Glomerular visceral epithelial cell (primary cell): ENCODE measurements around the gene DROSHA.
A peak's percentile ranks its signal among the peaks of the same experiment; 100 is the strongest.
"Not testable (repeated sequence)": the region's sequence is repeated elsewhere in the genome, so short reads cannot be mapped to it uniquely, and the experiment has no call there.

Experiments used
- DNase-seq: peaks from one replicate; pipeline ENCODE4 v3.0.0-alpha.2; 2016; ENCODE audit errors: extremely low spot score

DROSHA gene

DNA sequence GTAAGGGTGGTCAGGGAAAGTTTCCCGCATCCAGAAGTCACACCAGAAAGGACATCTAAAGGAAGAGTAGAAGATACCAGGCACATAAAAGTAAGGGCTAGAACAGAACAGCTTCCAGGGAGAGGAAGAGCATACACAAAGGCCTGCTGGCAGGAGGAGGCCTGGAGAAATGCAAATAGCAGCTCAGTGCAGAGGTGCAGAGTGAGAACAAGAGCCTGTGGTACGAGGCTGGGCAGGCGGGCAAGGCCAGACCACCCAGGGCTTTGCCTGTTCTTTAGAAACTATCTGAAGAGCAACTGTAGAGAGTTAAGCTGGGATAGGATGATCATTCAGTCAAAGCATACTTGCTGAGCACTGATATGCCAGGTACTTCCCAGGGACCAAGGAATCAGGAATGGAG lies 115.3 kb downstream of the DROSHA start:
- DNase-seq: no peak

- no peak for DNase-seq
These were observed 115.9 kb downstream of the DROSHA start for GRCh38 chr5:31415960-31416359.

DNA sequence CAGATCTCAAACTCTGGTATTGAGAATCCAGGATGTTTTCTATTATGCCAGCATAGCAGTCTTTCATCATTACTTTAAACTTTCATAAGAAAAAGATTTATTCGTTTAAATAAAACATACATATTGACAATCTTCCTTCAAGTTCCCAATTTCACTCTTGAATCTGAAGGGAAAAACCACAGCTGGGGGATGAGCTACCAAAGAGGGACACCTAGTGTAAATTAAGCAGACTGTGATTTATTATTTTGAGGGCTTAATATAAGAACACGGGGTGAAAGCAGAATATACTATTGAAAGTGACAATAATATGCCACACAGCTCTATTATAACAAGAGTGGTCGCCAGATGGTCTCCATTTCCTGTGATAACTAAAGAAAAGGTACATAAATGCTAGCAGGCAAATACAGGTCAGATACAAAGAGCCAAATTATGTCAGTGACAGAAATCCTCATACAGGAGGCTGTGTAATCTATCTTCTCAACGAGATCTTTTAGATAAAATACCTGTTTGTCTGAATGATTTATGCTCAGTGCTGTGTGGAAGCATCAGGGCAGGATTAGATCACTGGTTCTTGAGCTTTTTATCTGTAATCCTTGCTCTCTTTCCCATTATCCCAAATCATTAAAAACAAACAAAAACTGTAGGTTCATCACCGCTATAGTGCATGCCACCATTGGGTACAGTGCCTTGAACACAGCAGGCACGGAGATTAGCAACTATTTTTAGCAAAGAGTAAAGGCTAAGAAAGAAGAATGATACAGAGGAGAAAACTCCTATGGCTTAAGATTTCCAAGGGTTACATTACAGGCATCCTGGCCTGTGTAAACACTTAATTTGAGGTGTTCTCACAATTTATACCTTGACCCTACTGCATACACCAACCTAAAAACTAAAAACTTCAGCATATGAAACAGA lies 116.6 kb downstream of the DROSHA start:
- DNase-seq: no peak

GRCh38 chr5:31413030-31413812 lies 118.7 kb downstream of the DROSHA start:
- no peak for DNase-seq

- no peak for DNase-seq
These were observed 119.6 kb downstream of the DROSHA start for GRCh38 chr5:31412324-31412723.

GRCh38 chr5:31410089-31410488 lies 121.8 kb downstream of the DROSHA start:
- no peak for DNase-seq

GRCh38 chr5:31408814-31409213 lies 123.1 kb downstream of the DROSHA start:
- DNase-seq: peak; percentile 41

GRCh38 chr5:31407921-31408693 lies 123.8 kb downstream of the DROSHA start:
- no peak for DNase-seq

GRCh38 chr5:31404325-31404724 lies 127.6 kb downstream of the DROSHA start:
- no peak for DNase-seq

- no peak for DNase-seq
These were observed 130.2 kb downstream of the DROSHA start for GRCh38 chr5:31401691-31402090.

- DNase-seq: no peak
These were observed 133.9 kb downstream of the DROSHA start for GRCh38 chr5:31397926-31398557.

DNA sequence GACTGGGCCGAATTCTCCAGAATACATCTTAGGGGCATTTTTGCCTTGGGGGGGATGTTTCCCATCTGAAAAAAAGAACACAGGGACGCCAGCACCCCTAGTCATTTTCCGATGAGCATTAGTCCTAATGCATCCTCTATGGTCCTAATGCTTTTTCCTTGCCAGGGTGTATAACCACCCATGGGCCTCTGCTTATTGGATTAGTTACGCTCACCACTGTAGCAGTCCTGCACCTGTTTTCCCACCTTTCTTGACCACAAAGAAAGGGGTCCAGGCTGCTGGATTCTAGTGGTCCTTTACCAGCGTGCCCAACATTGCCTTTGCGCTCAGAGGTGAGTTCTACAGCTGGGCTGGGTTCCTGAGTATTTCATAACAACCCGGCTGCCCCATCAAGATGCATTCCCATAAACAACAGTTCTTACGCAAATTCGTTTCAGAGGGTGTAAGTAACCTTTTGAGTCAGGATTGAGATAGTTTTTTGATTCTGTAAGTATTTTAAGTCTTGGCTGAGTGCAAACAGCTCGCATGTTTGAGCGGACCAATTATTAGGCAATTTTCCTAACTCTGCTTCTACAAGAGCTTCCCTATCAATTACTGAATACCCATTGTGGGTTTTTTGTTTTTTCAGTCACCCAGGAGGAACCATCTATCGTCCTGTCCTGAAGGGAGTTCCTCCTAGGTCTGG lies 135.1 kb downstream of the DROSHA start:
- DNase-seq: no peak

- DNase-seq: not testable (repeated sequence)
These were observed 136.3 kb downstream of the DROSHA start for GRCh38 chr5:31395450-31396045.

DNA sequence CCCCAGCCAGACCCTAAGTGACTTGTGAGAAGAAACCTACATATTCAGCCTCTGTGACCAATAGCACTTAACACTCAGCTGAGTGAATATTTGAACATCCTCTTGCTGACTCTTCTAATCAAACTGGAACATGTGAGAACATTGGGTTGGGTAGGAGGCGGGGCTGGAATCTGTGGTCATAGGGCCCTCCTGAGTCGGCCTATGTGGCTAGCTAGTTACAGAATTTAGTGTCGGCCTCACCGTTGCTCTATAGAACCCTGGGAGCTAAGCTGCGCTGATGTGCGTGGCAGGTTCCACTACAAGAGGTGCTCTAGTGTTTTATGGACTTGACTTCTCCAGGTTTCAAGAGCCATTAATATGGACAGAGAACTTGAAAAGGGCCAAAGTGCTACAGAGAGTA lies 138.8 kb downstream of the DROSHA start:
- DNase-seq: no peak

- DNase-seq: no peak
These were observed 139.8 kb downstream of the DROSHA start for GRCh38 chr5:31392061-31392460.

DNA sequence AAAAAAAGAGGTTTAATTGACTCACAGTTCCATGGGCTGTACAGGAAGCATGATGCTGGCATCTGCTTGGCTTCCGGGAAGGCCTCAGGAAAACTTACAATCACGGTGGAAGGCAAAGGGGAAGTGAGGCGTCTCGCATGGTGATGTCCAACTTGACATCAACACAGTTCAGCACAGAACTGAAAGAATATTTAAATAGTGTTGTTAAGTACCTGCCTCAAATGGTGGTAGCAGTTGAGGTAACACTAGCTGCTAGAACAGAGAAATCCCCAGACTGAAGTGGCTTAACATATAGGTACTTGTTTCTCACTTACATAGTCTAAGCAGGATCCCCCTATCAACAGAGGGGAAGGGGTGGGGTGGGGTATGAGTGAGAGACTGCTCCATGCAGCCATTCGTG lies 141.6 kb downstream of the DROSHA start:
- DNase-seq: no peak

- DNase-seq: no peak
These were observed 145.9 kb downstream of the DROSHA start for GRCh38 chr5:31385774-31386537.

- DNase-seq: no peak
These were observed 148.2 kb downstream of the DROSHA start for GRCh38 chr5:31383734-31384133.

DNA sequence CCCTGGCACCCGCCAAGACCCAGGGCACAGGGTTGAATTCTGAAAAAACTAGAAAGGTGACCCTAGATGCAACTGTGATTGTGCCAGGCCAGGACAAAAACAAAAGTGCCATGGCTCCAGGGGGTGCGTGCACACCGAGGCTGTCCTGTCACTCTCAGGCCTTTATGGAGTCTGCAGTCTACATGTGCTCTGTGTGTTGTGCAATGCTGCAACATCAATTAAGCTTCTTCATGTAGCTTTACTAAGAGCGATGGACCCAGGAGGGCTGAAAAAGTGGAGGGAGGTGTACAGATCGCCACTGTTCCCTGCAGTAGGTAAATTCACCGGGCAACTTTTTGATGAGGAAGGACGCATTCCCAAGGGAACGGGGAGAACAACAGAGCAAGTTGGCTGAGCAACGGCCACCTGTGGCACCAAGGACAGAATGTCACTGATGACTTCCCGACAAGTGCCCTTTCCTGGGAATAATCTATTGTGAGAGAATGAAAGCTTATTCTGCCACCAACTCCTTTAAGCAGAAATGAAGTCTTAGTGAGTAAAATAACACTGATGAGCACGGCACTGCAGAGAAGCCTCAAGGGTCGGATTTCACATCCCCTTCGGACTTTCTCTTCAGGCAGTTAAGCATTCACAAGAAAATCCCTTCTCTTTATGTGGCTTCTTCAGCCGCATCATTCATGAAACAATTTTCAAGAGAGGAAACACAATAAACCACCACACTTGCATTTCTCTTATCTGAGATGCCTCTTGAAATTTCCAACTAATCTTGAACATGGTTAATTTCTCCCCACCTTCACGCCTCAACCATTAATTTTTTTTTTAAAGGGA lies 149.6 kb downstream of the DROSHA start:
- DNase-seq: no peak
